SK-N-SH (cell line): Measurements from ENCODE around the gene RNF167. TPM values are rescaled to one million over a fixed set of nuclear protein-coding genes. Genes with fewer than 3 reads are reported as not detected.

Experiments
- CTCF ChIA-PET: fragments of 300-600, 350-600 bp; formaldehyde crosslinking; extraction: SDS; loops from one replicate; lab custom pipeline; 2021; lab: Yijun Ruan, JAX
- POLR2A ChIA-PET: fragments of 350-600 bp; sonication (Branson Sonifier 250); formaldehyde crosslinking; extraction: SDS; loops from one replicate; lab custom pipeline; 2020; ENCODE audit warnings: antibody characterized with exemption, inconsistent platforms; lab: Yijun Ruan, JAX
- DNase-seq: peaks from one replicate; pipeline ENCODE4 v3.0.0; 2012
- H2AFZ ChIP-seq: fragments of 200-600 bp; sonication (generic); 2 replicates; pipeline ENCODE4 v1.8.1; 2016; ENCODE audit warnings: antibody characterized with exemption, mild to moderate bottlenecking, low read depth
- H3F3A ChIP-seq: fragments of 200-600 bp; sonication (generic); replicated peaks from 2 replicates; pipeline ENCODE3; 2016; ENCODE audit warnings: antibody characterized with exemption, mild to moderate bottlenecking; ENCODE audit not compliant: insufficient read depth
- H3K27ac ChIP-seq, 2 experiments: fragments of 200-500 bp in 1 of 2; fragments of 200-600 bp in 1 of 2; sonication (Bioruptor generic) in 1 of 2; sonication (generic), shearing (Covaris generic) in 1 of 2; 2 replicates each; pipeline versions ENCODE4 v1.5.1 to v1.6.1; 2014 to 2016; ENCODE audit warnings: low read depth in 2 of 2, inconsistent platforms in 1 of 2, low read length in 1 of 2, mild to moderate bottlenecking in 1 of 2, mixed read lengths in 1 of 2
- H3K27me3 ChIP-seq: fragments of 200-600 bp; sonication (generic), shearing (Covaris generic); 2 replicates; pipeline ENCODE4 v1.6.1; 2016; ENCODE audit warnings: mixed run types; ENCODE audit not compliant: insufficient read depth
- H3K36me3 ChIP-seq, 2 experiments: fragments of 200-500 bp in 1 of 2; fragments of 200-600 bp in 1 of 2; sonication (Bioruptor generic) in 1 of 2; sonication (generic) in 1 of 2; replicated peaks in 1 of 2; 2 replicates each; pipeline versions ENCODE3 to v1.5.1; 2014 to 2016; ENCODE audit warnings: low read length in 1 of 2, mild to moderate bottlenecking in 1 of 2; ENCODE audit not compliant: insufficient read depth in 2 of 2, control insufficient read depth in 1 of 2
- H3K4me1 ChIP-seq, 2 experiments: fragments of 200-500 bp in 1 of 2; fragments of 200-600 bp in 1 of 2; sonication (Bioruptor generic) in 1 of 2; sonication (generic), shearing (Covaris generic) in 1 of 2; 2 replicates each; pipeline versions ENCODE4 v1.5.1 to v1.6.1; 2014 to 2016; ENCODE audit warnings: low read depth in 1 of 2, low read length in 1 of 2, mixed run types in 1 of 2; ENCODE audit not compliant: insufficient read depth in 2 of 2, control insufficient read depth in 1 of 2
- H3K4me2 ChIP-seq: fragments of 200-600 bp; sonication (generic), shearing (Covaris generic); 2 replicates; pipeline ENCODE4 v1.6.1; 2017; ENCODE audit warnings: mixed run types
- H3K4me3 ChIP-seq, 2 experiments: fragments of 200-500 bp in 1 of 2; fragments of 200-600 bp in 1 of 2; sonication (Bioruptor generic) in 1 of 2; sonication (generic), shearing (Covaris generic) in 1 of 2; 2 replicates each; pipeline versions ENCODE4 v1.5.1 to v1.8.1; 2014 to 2016; ENCODE audit warnings: low read depth in 2 of 2, inconsistent platforms in 1 of 2, low read length in 1 of 2, mild to moderate bottlenecking in 1 of 2, mixed read lengths in 1 of 2, moderate library complexity in 1 of 2
- H3K79me2 ChIP-seq: fragments of 200-600 bp; sonication (generic); 2 replicates; pipeline ENCODE4 v1.8.1; 2017; ENCODE audit warnings: mild to moderate bottlenecking; ENCODE audit not compliant: insufficient read depth
- H3K9ac ChIP-seq: fragments of 200-600 bp; sonication (generic); 2 replicates; pipeline ENCODE4 v1.6.1; 2017; ENCODE audit warnings: mixed run types
- H3K9me2 ChIP-seq: fragments of 200-600 bp; sonication (generic); 2 replicates; pipeline ENCODE4 v1.6.1; 2017; ENCODE audit warnings: mixed run types
- H3K9me3 ChIP-seq: fragments of 200-600 bp; sonication (generic); 2 replicates; pipeline ENCODE4 v1.6.1; 2017; ENCODE audit warnings: mixed run types, mild to moderate bottlenecking, moderate library complexity
- H4K20me1 ChIP-seq: fragments of 200-600 bp; sonication (generic); 2 replicates; pipeline ENCODE4 v1.6.1; 2017; ENCODE audit warnings: mild to moderate bottlenecking, mixed run types; ENCODE audit not compliant: insufficient read depth
- ELF1 ChIP-seq: IDR thresholded peaks from 2 replicates; pipeline ENCODE4 v1.4.0; 2012
- EP300 ChIP-seq, 2 experiments: IDR thresholded peaks; 2 replicates each; pipeline versions ENCODE4 v1.4.0 to v1.6.1; 2012; ENCODE audit warnings: borderline replicate concordance in 1 of 2, low read depth in 1 of 2, low read length in 1 of 2
- FOSL2 ChIP-seq: IDR thresholded peaks from 2 replicates; pipeline ENCODE4 v1.4.0; 2012; ENCODE audit warnings: low read depth, mild to moderate bottlenecking, moderate library complexity, borderline replicate concordance
- FOXJ3 ChIP-seq: sonication (generic); formaldehyde crosslinking; IDR thresholded peaks from 2 replicates; pipeline ENCODE4 v1.5.1; 2020; ENCODE audit warnings: mild to moderate bottlenecking, missing genetic modification reagents
- FOXM1 ChIP-seq: IDR thresholded peaks from 2 replicates; pipeline ENCODE4 v1.4.0; 2012; ENCODE audit warnings: low read depth, mild to moderate bottlenecking
- NRF1 ChIP-seq: IDR thresholded peaks from 2 replicates; pipeline ENCODE4 v1.6.1; 2012; ENCODE audit warnings: low read depth, mild to moderate bottlenecking, low read length
- POLR2AphosphoS5 ChIP-seq: IDR thresholded peaks from 2 replicates; pipeline ENCODE4 v1.6.1; 2012; ENCODE audit warnings: low read depth, low read length
- RCOR1 ChIP-seq: fragments of 150-350 bp; IDR thresholded peaks from 2 replicates; pipeline ENCODE4 v1.6.1; 2017; ENCODE audit warnings: antibody characterized with exemption, low read length
- RXRA ChIP-seq: IDR thresholded peaks from 2 replicates; pipeline ENCODE4 v1.4.0; 2012; ENCODE audit warnings: low read depth, mild to moderate bottlenecking, borderline replicate concordance
- TAF1 ChIP-seq: IDR thresholded peaks from 2 replicates; pipeline ENCODE4 v1.6.1; 2012; ENCODE audit warnings: low read depth, mild to moderate bottlenecking, low read length, moderate library complexity, borderline replicate concordance
- TEAD4 ChIP-seq: IDR thresholded peaks from 2 replicates; pipeline ENCODE4 v1.4.0; 2012; ENCODE audit warnings: mild to moderate bottlenecking, borderline replicate concordance; ENCODE audit not compliant: insufficient read depth
- WGBS: methylation state at CpG from one replicate; pipeline ENCODE4 v1.1.6; 2017; ENCODE audit warnings: low lambda C conversion rate; 5-methylcytosine and 5-hydroxymethylcytosine counted together
- polyA plus RNA-seq, 3 experiments: library from polyadenylated mRNA; depleted of rRNA; stranded (reverse); fragments of >200 nt; gene quantifications; 2 replicates each; pipeline ENCODE4 v1.2.3, GENCODE V29; 2012
- TF ChIP-seq, protein P1 (sequence below): fragments of 150-350 bp; IDR thresholded peaks from 2 replicates; pipeline ENCODE4 v1.6.1; 2016; ENCODE audit warnings: mild to moderate bottlenecking, low read depth, low read length
- TF ChIP-seq, protein P2 (sequence below): fragments of 150-350 bp; IDR thresholded peaks from 2 replicates; pipeline ENCODE4 v1.6.1; 2017; ENCODE audit warnings: antibody characterized with exemption, low read length, low read depth, borderline replicate concordance
- TF ChIP-seq, protein P3 (sequence below): IDR thresholded peaks from 2 replicates; pipeline ENCODE4 v1.4.0; 2012; ENCODE audit warnings: low read depth, borderline replicate concordance
- TF ChIP-seq, protein P4 (sequence below): IDR thresholded peaks from 2 replicates; pipeline ENCODE4 v1.4.0; 2012; ENCODE audit warnings: low read depth, borderline replicate concordance
- TF ChIP-seq, protein P5 (sequence below): IDR thresholded peaks from 2 replicates; pipeline ENCODE4; 2012
- TF ChIP-seq, protein P6 (sequence below): IDR thresholded peaks from 2 replicates; pipeline ENCODE4 v1.4.0; 2012; ENCODE audit warnings: low read depth
- TF ChIP-seq, protein P7 (sequence below): fragments of 200-600 bp; sonication (generic); IDR thresholded peaks from 2 replicates; pipeline ENCODE4 v1.6.1; 2017; ENCODE audit warnings: antibody characterized with exemption, mild to moderate bottlenecking, moderate library complexity
- TF ChIP-seq, protein P8 (sequence below): IDR thresholded peaks from 2 replicates; pipeline ENCODE4 v1.6.1; 2012; ENCODE audit warnings: mild to moderate bottlenecking, low read depth, low read length, moderate library complexity

RNF167 gene
- polyA plus RNA-seq, 1 of the 3 experiments (the other 2 are of a cell fraction): 115 TPM

DNA sequence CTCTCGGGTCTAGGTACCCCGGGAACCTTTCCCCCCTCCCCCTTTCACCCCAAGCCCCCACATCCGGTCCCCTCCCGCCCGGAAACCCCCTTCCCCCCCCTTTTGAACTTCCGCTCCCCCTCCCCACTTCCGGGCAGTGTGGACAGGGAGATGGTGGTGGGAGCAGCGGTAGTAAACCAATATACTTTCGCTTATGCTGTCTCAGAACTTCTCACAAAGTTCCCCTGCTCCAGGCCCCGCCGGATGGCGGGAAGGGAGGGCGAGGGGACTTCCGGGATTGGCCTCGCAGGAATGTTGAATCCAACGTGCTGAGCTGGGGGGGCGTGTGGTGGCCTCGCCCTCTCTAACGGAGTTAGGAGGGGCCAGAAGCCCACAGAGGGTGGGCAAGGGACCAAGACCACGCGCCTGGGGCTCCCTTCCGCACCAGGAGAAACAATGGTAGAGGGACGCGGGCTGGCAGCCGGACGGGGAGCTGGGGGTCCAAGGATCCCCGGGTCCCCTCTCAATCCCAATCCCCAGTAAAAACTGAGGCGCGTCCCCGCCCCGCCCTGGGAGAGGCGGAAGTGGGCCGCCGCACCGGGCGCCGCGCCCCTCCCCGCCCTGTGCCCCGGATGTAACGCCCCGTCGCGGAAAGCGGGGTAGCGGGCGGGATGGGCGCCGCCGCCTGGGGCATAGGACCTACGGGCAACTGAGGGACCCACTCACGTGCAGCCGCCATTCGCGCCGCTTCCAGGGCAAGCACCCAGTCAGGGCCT is 7.5 kb downstream of the RNF167 start:
- Histone ChIP-seq H2AFZ (no peak overlapping the region), H3K79me2 (peaks cover 82% of the 10 kb centered on the region), H3K9ac (peak overlapping the region; percentile 99), H3K36me3 (peaks cover 33 to 39% of the 10 kb centered on the region in 2 experiments), H3K27me3 (no peaks in the 10 kb centered on the region), H3F3A (peaks cover 63% of the 10 kb centered on the region), H3K4me3 (peak overlapping the region; percentile 79 to 99), H3K9me2 (no peaks in the 10 kb centered on the region), H3K9me3 (no peaks in the 10 kb centered on the region), H4K20me1 (peaks cover 45% of the 10 kb centered on the region), H3K27ac (peak overlapping the region; percentile 97 to 100), H3K4me2 (peak overlapping the region; percentile 98), H3K4me1 (peaks cover 23 to 44% of the 10 kb centered on the region in 2 experiments)
- ChIA-PET POLR2A (interaction anchor here (0.7 to 4.3 kb wide), 2 partner anchors 20 to 39 kb away, joined by 4 to 32 read pairs; partner anchors contain the start of gene SPAG7), CTCF (interaction anchor here (0.7 to 1.5 kb wide), 5 partner anchors 13 to 59 kb away, joined by 3 to 4 read pairs (median 3); no protein-coding TSS in a partner anchor)
- 2% methylated on average over 13 of the region's 56 CpGs for WGBS
- DNase-seq: peak; percentile 81
- TF ChIP-seq, protein P1, sequence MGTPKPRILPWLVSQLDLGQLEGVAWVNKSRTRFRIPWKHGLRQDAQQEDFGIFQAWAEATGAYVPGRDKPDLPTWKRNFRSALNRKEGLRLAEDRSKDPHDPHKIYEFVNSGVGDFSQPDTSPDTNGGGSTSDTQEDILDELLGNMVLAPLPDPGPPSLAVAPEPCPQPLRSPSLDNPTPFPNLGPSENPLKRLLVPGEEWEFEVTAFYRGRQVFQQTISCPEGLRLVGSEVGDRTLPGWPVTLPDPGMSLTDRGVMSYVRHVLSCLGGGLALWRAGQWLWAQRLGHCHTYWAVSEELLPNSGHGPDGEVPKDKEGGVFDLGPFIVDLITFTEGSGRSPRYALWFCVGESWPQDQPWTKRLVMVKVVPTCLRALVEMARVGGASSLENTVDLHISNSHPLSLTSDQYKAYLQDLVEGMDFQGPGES: no peak
- no peak for TF ChIP-seq NRF1
- no peak for TF ChIP-seq FOXM1
- TF ChIP-seq TEAD4: no peak
- TF ChIP-seq FOSL2: no peak
- TF ChIP-seq, protein P2, sequence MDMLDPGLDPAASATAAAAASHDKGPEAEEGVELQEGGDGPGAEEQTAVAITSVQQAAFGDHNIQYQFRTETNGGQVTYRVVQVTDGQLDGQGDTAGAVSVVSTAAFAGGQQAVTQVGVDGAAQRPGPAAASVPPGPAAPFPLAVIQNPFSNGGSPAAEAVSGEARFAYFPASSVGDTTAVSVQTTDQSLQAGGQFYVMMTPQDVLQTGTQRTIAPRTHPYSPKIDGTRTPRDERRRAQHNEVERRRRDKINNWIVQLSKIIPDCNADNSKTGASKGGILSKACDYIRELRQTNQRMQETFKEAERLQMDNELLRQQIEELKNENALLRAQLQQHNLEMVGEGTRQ: no peak
- no peak for TF ChIP-seq EP300 (IDR thresholded peaks at IDR 0.05; ENCODE audit: borderline replicate concordance in 1 of 2, low read depth in 1 of 2, low read length in 1 of 2)
- TF ChIP-seq RCOR1: no peak
- TF ChIP-seq, protein P3, sequence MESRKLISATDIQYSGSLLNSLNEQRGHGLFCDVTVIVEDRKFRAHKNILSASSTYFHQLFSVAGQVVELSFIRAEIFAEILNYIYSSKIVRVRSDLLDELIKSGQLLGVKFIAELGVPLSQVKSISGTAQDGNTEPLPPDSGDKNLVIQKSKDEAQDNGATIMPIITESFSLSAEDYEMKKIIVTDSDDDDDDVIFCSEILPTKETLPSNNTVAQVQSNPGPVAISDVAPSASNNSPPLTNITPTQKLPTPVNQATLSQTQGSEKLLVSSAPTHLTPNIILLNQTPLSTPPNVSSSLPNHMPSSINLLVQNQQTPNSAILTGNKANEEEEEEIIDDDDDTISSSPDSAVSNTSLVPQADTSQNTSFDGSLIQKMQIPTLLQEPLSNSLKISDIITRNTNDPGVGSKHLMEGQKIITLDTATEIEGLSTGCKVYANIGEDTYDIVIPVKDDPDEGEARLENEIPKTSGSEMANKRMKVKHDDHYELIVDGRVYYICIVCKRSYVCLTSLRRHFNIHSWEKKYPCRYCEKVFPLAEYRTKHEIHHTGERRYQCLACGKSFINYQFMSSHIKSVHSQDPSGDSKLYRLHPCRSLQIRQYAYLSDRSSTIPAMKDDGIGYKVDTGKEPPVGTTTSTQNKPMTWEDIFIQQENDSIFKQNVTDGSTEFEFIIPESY: no peak
- TF ChIP-seq, protein P4, sequence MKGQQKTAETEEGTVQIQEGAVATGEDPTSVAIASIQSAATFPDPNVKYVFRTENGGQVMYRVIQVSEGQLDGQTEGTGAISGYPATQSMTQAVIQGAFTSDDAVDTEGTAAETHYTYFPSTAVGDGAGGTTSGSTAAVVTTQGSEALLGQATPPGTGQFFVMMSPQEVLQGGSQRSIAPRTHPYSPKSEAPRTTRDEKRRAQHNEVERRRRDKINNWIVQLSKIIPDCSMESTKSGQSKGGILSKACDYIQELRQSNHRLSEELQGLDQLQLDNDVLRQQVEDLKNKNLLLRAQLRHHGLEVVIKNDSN: no peak
- TF ChIP-seq POLR2AphosphoS5: peak; percentile 65
- no peak for TF ChIP-seq FOXJ3
- TF ChIP-seq, protein P5, sequence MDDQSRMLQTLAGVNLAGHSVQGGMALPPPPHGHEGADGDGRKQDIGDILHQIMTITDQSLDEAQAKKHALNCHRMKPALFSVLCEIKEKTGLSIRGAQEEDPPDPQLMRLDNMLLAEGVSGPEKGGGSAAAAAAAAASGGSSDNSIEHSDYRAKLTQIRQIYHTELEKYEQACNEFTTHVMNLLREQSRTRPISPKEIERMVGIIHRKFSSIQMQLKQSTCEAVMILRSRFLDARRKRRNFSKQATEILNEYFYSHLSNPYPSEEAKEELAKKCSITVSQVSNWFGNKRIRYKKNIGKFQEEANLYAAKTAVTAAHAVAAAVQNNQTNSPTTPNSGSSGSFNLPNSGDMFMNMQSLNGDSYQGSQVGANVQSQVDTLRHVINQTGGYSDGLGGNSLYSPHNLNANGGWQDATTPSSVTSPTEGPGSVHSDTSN: no peak
- TF ChIP-seq, protein P6, sequence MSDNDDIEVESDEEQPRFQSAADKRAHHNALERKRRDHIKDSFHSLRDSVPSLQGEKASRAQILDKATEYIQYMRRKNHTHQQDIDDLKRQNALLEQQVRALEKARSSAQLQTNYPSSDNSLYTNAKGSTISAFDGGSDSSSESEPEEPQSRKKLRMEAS: peak; percentile 64
- peak; percentile 69 for TF ChIP-seq ELF1
- TF ChIP-seq RXRA: no peak
- TF ChIP-seq, protein P7, sequence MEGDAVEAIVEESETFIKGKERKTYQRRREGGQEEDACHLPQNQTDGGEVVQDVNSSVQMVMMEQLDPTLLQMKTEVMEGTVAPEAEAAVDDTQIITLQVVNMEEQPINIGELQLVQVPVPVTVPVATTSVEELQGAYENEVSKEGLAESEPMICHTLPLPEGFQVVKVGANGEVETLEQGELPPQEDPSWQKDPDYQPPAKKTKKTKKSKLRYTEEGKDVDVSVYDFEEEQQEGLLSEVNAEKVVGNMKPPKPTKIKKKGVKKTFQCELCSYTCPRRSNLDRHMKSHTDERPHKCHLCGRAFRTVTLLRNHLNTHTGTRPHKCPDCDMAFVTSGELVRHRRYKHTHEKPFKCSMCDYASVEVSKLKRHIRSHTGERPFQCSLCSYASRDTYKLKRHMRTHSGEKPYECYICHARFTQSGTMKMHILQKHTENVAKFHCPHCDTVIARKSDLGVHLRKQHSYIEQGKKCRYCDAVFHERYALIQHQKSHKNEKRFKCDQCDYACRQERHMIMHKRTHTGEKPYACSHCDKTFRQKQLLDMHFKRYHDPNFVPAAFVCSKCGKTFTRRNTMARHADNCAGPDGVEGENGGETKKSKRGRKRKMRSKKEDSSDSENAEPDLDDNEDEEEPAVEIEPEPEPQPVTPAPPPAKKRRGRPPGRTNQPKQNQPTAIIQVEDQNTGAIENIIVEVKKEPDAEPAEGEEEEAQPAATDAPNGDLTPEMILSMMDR: no peak
- TF ChIP-seq, protein P8, sequence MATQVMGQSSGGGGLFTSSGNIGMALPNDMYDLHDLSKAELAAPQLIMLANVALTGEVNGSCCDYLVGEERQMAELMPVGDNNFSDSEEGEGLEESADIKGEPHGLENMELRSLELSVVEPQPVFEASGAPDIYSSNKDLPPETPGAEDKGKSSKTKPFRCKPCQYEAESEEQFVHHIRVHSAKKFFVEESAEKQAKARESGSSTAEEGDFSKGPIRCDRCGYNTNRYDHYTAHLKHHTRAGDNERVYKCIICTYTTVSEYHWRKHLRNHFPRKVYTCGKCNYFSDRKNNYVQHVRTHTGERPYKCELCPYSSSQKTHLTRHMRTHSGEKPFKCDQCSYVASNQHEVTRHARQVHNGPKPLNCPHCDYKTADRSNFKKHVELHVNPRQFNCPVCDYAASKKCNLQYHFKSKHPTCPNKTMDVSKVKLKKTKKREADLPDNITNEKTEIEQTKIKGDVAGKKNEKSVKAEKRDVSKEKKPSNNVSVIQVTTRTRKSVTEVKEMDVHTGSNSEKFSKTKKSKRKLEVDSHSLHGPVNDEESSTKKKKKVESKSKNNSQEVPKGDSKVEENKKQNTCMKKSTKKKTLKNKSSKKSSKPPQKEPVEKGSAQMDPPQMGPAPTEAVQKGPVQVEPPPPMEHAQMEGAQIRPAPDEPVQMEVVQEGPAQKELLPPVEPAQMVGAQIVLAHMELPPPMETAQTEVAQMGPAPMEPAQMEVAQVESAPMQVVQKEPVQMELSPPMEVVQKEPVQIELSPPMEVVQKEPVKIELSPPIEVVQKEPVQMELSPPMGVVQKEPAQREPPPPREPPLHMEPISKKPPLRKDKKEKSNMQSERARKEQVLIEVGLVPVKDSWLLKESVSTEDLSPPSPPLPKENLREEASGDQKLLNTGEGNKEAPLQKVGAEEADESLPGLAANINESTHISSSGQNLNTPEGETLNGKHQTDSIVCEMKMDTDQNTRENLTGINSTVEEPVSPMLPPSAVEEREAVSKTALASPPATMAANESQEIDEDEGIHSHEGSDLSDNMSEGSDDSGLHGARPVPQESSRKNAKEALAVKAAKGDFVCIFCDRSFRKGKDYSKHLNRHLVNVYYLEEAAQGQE: no peak
- peak; percentile 34 for TF ChIP-seq TAF1
